ENCODE results near the gene SYT14.

DNA sequence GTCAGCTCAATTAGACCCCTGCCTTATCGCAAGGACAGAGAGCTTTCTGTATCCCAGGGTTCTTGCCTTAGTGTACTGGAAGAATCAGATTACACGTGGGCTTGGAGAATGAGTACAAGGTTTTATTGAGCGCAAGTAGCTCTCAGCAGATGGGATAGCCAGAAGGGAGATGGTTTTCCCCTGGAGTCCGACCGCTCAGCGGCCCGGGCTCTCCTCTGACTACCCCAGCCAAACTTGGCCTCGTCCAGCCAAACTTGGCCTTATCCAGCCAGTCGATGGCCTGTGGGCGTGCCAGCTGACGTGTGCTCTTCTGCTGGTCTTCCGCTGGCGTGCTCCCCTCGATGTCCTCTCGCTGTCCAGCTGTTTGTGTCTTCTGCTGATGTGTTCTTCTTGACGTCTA is 136.9 kb downstream of the SYT14 start:
- no peak for TF ChIP-seq POLR2A (IDR thresholded peaks at IDR 0.05)
- TF ChIP-seq, protein P1, sequence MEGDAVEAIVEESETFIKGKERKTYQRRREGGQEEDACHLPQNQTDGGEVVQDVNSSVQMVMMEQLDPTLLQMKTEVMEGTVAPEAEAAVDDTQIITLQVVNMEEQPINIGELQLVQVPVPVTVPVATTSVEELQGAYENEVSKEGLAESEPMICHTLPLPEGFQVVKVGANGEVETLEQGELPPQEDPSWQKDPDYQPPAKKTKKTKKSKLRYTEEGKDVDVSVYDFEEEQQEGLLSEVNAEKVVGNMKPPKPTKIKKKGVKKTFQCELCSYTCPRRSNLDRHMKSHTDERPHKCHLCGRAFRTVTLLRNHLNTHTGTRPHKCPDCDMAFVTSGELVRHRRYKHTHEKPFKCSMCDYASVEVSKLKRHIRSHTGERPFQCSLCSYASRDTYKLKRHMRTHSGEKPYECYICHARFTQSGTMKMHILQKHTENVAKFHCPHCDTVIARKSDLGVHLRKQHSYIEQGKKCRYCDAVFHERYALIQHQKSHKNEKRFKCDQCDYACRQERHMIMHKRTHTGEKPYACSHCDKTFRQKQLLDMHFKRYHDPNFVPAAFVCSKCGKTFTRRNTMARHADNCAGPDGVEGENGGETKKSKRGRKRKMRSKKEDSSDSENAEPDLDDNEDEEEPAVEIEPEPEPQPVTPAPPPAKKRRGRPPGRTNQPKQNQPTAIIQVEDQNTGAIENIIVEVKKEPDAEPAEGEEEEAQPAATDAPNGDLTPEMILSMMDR (IDR thresholded peaks at IDR 0.05) = no peak

Measured in thyroid gland (tissue), 4 donors.